ENCODE results near the gene SMPD3. TPM values are rescaled to one million over a fixed set of nuclear protein-coding genes. Genes with fewer than 3 reads are reported as not detected.

Gene SMPD3
- total RNA-seq, 1 donor from 2014 or later: 5.6 TPM

- no peaks in the 10 kb centered on the region for H3K27me3 ChIP-seq
- DNase-seq (no peak), ATAC-seq (no peak)
These were observed 47.3 kb downstream of the SMPD3 start for GRCh38 chr16:68400924-68401460.

GRCh38 chr16:68400083-68400923 is 48.0 kb downstream of the SMPD3 start:
- ATAC-seq (no peak), DNase-seq (no peak)
- Histone ChIP-seq H3K9me3 (no peaks in the 10 kb centered on the region), H3K4me1 (no peaks in the 10 kb centered on the region), H3K27me3 (no peaks in the 10 kb centered on the region), H3K27ac (no peak overlapping the region), H3K4me3 (no peak overlapping the region), H3K36me3 (no peaks in the 10 kb centered on the region)
- intact Hi-C loops (cut with DNase I): no loop called here
- TF ChIP-seq CTCF (IDR thresholded peaks at IDR 0.05): no peak

More at GRCh38 chr16:68400924-68401460, 47.3 kb downstream of the SMPD3 start:
- no peaks in the 10 kb centered on the region for H3K4me1 ChIP-seq
- no peak overlapping the region for H3K27ac ChIP-seq
- no peaks in the 10 kb centered on the region for H3K36me3 ChIP-seq
- TF ChIP-seq CTCF (IDR thresholded peaks at IDR 0.05): no peak
- intact Hi-C loops (cut with DNase I): no loop called here
- H3K4me3 ChIP-seq: no peak overlapping the region
- no peaks in the 10 kb centered on the region for H3K9me3 ChIP-seq

GRCh38 chr16:68399456-68399855 is 48.9 kb downstream of the SMPD3 start:
- TF ChIP-seq CTCF (IDR thresholded peaks at IDR 0.05): no peak
- H3K36me3 ChIP-seq: no peaks in the 10 kb centered on the region
- H3K4me1 ChIP-seq: no peaks in the 10 kb centered on the region
- H3K4me3 ChIP-seq: no peak overlapping the region
- no peaks in the 10 kb centered on the region for H3K27me3 ChIP-seq
- ATAC-seq (no peak), DNase-seq (no peak)
- intact Hi-C loops (cut with DNase I): loop anchor here (5.0 kb wide), 1 partner anchor 108 kb away; no protein-coding TSS in a partner anchor
- no peaks in the 10 kb centered on the region for H3K9me3 ChIP-seq
- no peak overlapping the region for H3K27ac ChIP-seq

- H3K27ac ChIP-seq: no peak overlapping the region
- DNase-seq (no peak), ATAC-seq (no peak)
- no peaks in the 10 kb centered on the region for H3K36me3 ChIP-seq
- intact Hi-C loops (cut with DNase I): loop anchor here (5.0 kb wide), 1 partner anchor 110 kb away; no protein-coding TSS in a partner anchor
- no peak for TF ChIP-seq CTCF (IDR thresholded peaks at IDR 0.05)
- no peaks in the 10 kb centered on the region for H3K9me3 ChIP-seq
- H3K4me1 ChIP-seq: no peaks in the 10 kb centered on the region
- H3K27me3 ChIP-seq: no peaks in the 10 kb centered on the region
- H3K4me3 ChIP-seq: no peak overlapping the region
These were observed 50.6 kb downstream of the SMPD3 start for GRCh38 chr16:68397710-68398201.

- ATAC-seq: peak; percentile 72
- no peak overlapping the region for H3K4me3 ChIP-seq
- no peak overlapping the region for H3K27ac ChIP-seq
- DNase-seq: no peak
- peak; percentile 76 for TF ChIP-seq CTCF (IDR thresholded peaks at IDR 0.05)
- H3K36me3 ChIP-seq: no peaks in the 10 kb centered on the region
- no peaks in the 10 kb centered on the region for H3K4me1 ChIP-seq
- intact Hi-C loops (cut with DNase I): loop anchor here (5.0 kb wide), 1 partner anchor 111 kb away; no protein-coding TSS in a partner anchor
- H3K9me3 ChIP-seq: no peaks in the 10 kb centered on the region
- no peaks in the 10 kb centered on the region for H3K27me3 ChIP-seq
These were observed 51.8 kb downstream of the SMPD3 start for GRCh38 chr16:68396481-68396880.
